IMR-90 (cell line): ENCODE measurements around the gene RAB1A. TPM values are rescaled to one million over a fixed set of nuclear protein-coding genes. Genes with fewer than 3 reads are reported as not detected.

Experiments
- ATAC-seq: fragments of 200-7000 bp; cut with Tn5 transposase; 2 replicates; pipeline ENCODE4 v1.9.1; 2020; ENCODE audit warnings: low read depth, mild to moderate bottlenecking, moderate library complexity
- BruUV-seq: library from RNA; stranded (reverse); fragments of 400-500 nt; replicated peaks from 2 replicates; lab custom pipeline; 2021; lab: Mats Ljungman, UMichigan
- CTCF ChIA-PET: fragments of 300-600 bp; formaldehyde crosslinking; extraction: SDS; loops from one replicate; lab custom pipeline; 2021; ENCODE audit warnings: antibody characterized with exemption; lab: Yijun Ruan, JAX
- POLR2A ChIA-PET: fragments of 300-600 bp; sonication (Branson Sonifier 250); formaldehyde crosslinking; loops from one replicate; lab custom pipeline; 2022; ENCODE audit warnings: antibody characterized with exemption; ENCODE audit not compliant: unreplicated experiment; lab: Charles Lee
- DNase-seq: peaks from one replicate; pipeline ENCODE4 v3.0.0; 2013
- H2AFZ ChIP-seq: replicated peaks from 2 replicates; pipeline ENCODE3; 2013; ENCODE audit warnings: low read length, mild to moderate bottlenecking; ENCODE audit not compliant: poor library complexity
- H2AK5ac ChIP-seq: 2 replicates; pipeline ENCODE4 v1.6.1; 2013; ENCODE audit warnings: low read depth, low read length, inconsistent platforms
- H2AK9ac ChIP-seq: replicated peaks from 2 replicates; pipeline ENCODE3; 2013; ENCODE audit warnings: mild to moderate bottlenecking, low read depth, low read length, moderate library complexity; ENCODE audit not compliant: poor library complexity
- H2BK120ac ChIP-seq: 2 replicates; pipeline ENCODE4 v1.6.1; 2013; ENCODE audit warnings: low read depth, low read length, inconsistent platforms
- H2BK15ac ChIP-seq: 3 replicates; pipeline ENCODE4 v1.6.1; 2013; ENCODE audit warnings: low read depth, low read length, inconsistent platforms
- H2BK20ac ChIP-seq: 2 replicates; pipeline ENCODE4 v1.6.1; 2013; ENCODE audit warnings: low read depth, mild to moderate bottlenecking, inconsistent platforms, low read length, moderate library complexity
- H2BK5ac ChIP-seq: 2 replicates; pipeline ENCODE4 v1.6.1; 2013; ENCODE audit warnings: mild to moderate bottlenecking, low read depth, low read length, inconsistent platforms; ENCODE audit not compliant: poor library complexity, severe bottlenecking
- H3K14ac ChIP-seq: replicated peaks from 2 replicates; pipeline ENCODE4 v1.6.1; 2013; ENCODE audit warnings: low read depth, low read length, inconsistent platforms
- H3K18ac ChIP-seq: 2 replicates; pipeline ENCODE4 v1.6.1; 2013; ENCODE audit warnings: low read depth, low read length, control low read depth
- H3K23ac ChIP-seq: 2 replicates; pipeline ENCODE4 v1.6.1; 2013; ENCODE audit warnings: low read depth, low read length, inconsistent platforms
- H3K27ac ChIP-seq: 2 replicates; pipeline ENCODE4 v1.5.1; 2013; ENCODE audit warnings: mild to moderate bottlenecking, control low read depth, low read length; ENCODE audit not compliant: insufficient read depth
- H3K27me3 ChIP-seq: 2 replicates; pipeline ENCODE4 v1.6.1; 2013; ENCODE audit warnings: low read length; ENCODE audit not compliant: control insufficient read depth, insufficient read depth
- H3K36me3 ChIP-seq: 2 replicates; pipeline ENCODE4 v1.6.1; 2013; ENCODE audit warnings: low read length, mixed read lengths; ENCODE audit not compliant: control insufficient read depth, insufficient read depth
- H3K4ac ChIP-seq: 2 replicates; pipeline ENCODE4 v1.6.1; 2013; ENCODE audit warnings: low read depth, low read length, inconsistent platforms
- H3K4me1 ChIP-seq: 2 replicates; pipeline ENCODE4 v1.6.1; 2013; ENCODE audit warnings: low read length, mixed read lengths; ENCODE audit not compliant: control insufficient read depth, insufficient read depth
- H3K4me2 ChIP-seq: 2 replicates; pipeline ENCODE4 v1.6.1; 2013; ENCODE audit warnings: low read depth, mild to moderate bottlenecking, control low read depth, low read length, moderate library complexity
- H3K4me3 ChIP-seq: 2 replicates; pipeline ENCODE4 v1.5.1; 2013; ENCODE audit warnings: low read depth, mild to moderate bottlenecking, control low read depth, low read length, moderate library complexity; ENCODE audit not compliant: insufficient read depth
- H3K56ac ChIP-seq: 2 replicates; pipeline ENCODE4 v1.6.1; 2013; ENCODE audit warnings: low read length, inconsistent platforms; ENCODE audit not compliant: insufficient read depth; ENCODE audit errors: extremely low read depth
- H3K79me1 ChIP-seq, 2 experiments: 2 replicates each; pipeline ENCODE4 v1.6.1; 2013; ENCODE audit warnings: low read length in 2 of 2, inconsistent platforms in 1 of 2, low read depth in 1 of 2
- H3K9ac ChIP-seq: 2 replicates; pipeline ENCODE4 v1.6.1; 2013; ENCODE audit warnings: low read depth, low read length, control low read depth
- H3K9me1 ChIP-seq: 2 replicates; pipeline ENCODE4 v1.6.1; 2013; ENCODE audit warnings: low read length, inconsistent platforms; ENCODE audit not compliant: insufficient read depth
- H3K9me3 ChIP-seq: 2 replicates; pipeline ENCODE4 v1.6.1; 2013; ENCODE audit warnings: low read length; ENCODE audit not compliant: control insufficient read depth, insufficient read depth
- H4K20me1 ChIP-seq: 2 replicates; pipeline ENCODE4 v1.6.1; 2013; ENCODE audit warnings: low read length, inconsistent platforms; ENCODE audit not compliant: insufficient read depth
- H4K5ac ChIP-seq: 2 replicates; pipeline ENCODE4 v1.6.1; 2013; ENCODE audit warnings: mild to moderate bottlenecking, low read depth, low read length, control low read depth
- H4K8ac ChIP-seq, 2 experiments: 2 replicates each; pipeline ENCODE4 v1.6.1; 2013; ENCODE audit warnings: low read depth in 2 of 2, low read length in 2 of 2, control low read depth in 1 of 2, inconsistent platforms in 1 of 2
- H4K91ac ChIP-seq: 2 replicates; pipeline ENCODE4 v1.6.1; 2013; ENCODE audit warnings: low read depth, low read length, inconsistent platforms; ENCODE audit not compliant: insufficient read depth
- BHLHE40 ChIP-seq: fragments of 150-350 bp; IDR thresholded peaks from 2 replicates; pipeline ENCODE4 v1.6.1; 2016; ENCODE audit warnings: mild to moderate bottlenecking, low read depth, low read length
- CEBPB ChIP-seq: IDR thresholded peaks from 2 replicates; pipeline ENCODE4 v1.6.1; 2012; ENCODE audit warnings: low read depth, low read length, improper control_type of control experiment
- CHD1 ChIP-seq: IDR thresholded peaks from 2 replicates; pipeline ENCODE4 v1.6.1; 2012; ENCODE audit warnings: low read depth, low read length, improper control_type of control experiment
- ELK1 ChIP-seq: fragments of 150-350 bp; IDR thresholded peaks from 2 replicates; pipeline ENCODE4 v1.6.1; 2016; ENCODE audit warnings: low read depth, mild to moderate bottlenecking, low read length, moderate library complexity, borderline replicate concordance
- FOS ChIP-seq: fragments of 150-350 bp; IDR thresholded peaks from 2 replicates; pipeline ENCODE4 v1.6.1; 2016; ENCODE audit warnings: low read depth, low read length
- MAFK ChIP-seq: IDR thresholded peaks from 2 replicates; pipeline ENCODE4 v1.6.1; 2012; ENCODE audit warnings: low read depth, low read length, improper control_type of control experiment
- MAZ ChIP-seq: IDR thresholded peaks from 2 replicates; pipeline ENCODE4 v1.6.1; 2012; ENCODE audit warnings: low read depth, mild to moderate bottlenecking, low read length, improper control_type of control experiment, moderate library complexity, borderline replicate concordance
- MXI1 ChIP-seq: IDR thresholded peaks from 2 replicates; pipeline ENCODE4 v1.6.1; 2012; ENCODE audit warnings: low read depth, mild to moderate bottlenecking, low read length, moderate library complexity, borderline replicate concordance
- NFE2L2 ChIP-seq: fragments of 150-350 bp; IDR thresholded peaks from 2 replicates; pipeline ENCODE4 v1.6.1; 2016; ENCODE audit warnings: low read depth, mild to moderate bottlenecking, low read length
- RAD21 ChIP-seq: IDR thresholded peaks from 2 replicates; pipeline ENCODE4 v1.6.1; 2012; ENCODE audit warnings: low read length, improper control_type of control experiment
- RCOR1 ChIP-seq: IDR thresholded peaks from 2 replicates; pipeline ENCODE4 v1.6.1; 2012; ENCODE audit warnings: mild to moderate bottlenecking, low read length, improper control_type of control experiment; ENCODE audit not compliant: insufficient replicate concordance
- RFX5 ChIP-seq: IDR thresholded peaks from 2 replicates; pipeline ENCODE4 v1.8.0; 2012; ENCODE audit warnings: low read depth, mild to moderate bottlenecking, low read length, moderate library complexity
- SMC3 ChIP-seq: fragments of 150-350 bp; IDR thresholded peaks from 2 replicates; pipeline ENCODE4 v1.6.1; 2016; ENCODE audit warnings: low read depth, mild to moderate bottlenecking, antibody characterized with exemption, low read length, moderate library complexity
- WGBS, 2 experiments: methylation state at CpG; one replicate each; pipeline versions ENCODE4 v1.1.5 to v1.1.7; 2013; ENCODE audit warnings: missing lambda C conversion rate in 2 of 2; ENCODE audit not compliant: insufficient read length in 1 of 2; ENCODE audit errors: extremely low coverage in 2 of 2; 5-methylcytosine and 5-hydroxymethylcytosine counted together
- dilution Hi-C: fragments of 300-500 bp; cut with HindIII; formaldehyde crosslinking; loops from one replicate; pipeline ENCODE4 v1.14.3; 2018; ENCODE audit warnings: low sequenced_read_pairs; ENCODE audit not compliant: unreplicated experiment
- in situ Hi-C: fragments of 300-500 bp; cut with MboI; formaldehyde crosslinking; loops from 3 replicates; pipeline ENCODE4 v1.14.3; 2019; ENCODE audit warnings: low sequenced_read_pairs, inconsistent platforms, mixed read lengths
- intact Hi-C: fragments of 100-400 bp; cut with micrococcal nuclease; formaldehyde crosslinking; loops from 2 replicates; pipeline ENCODE4 v1.10.0; 2022
- polyA plus RNA-seq, 3 experiments: library from polyadenylated mRNA; depleted of rRNA; stranded (reverse); fragments of >200 nt; gene quantifications; 2 replicates each; pipeline ENCODE4 v1.2.3, GENCODE V29; 2012; ENCODE audit warnings: low replicate concordance in 1 of 3
- total RNA-seq: library from RNA; depleted of rRNA; stranded (reverse); fragments of >200 nt; gene quantifications from 2 replicates; pipeline ENCODE4 v1.2.3, GENCODE V29; 2012
- TF ChIP-seq, protein P1 (sequence below): fragments of 150-350 bp; IDR thresholded peaks from 2 replicates; pipeline ENCODE4 v1.6.1; 2017; ENCODE audit warnings: mild to moderate bottlenecking, antibody characterized with exemption, low read length, low read depth

Gene RAB1A
- total and polyA plus RNA-seq, 2 of the 4 experiments (the other 2 are of a cell fraction) = 114 to 169 TPM

DNA sequence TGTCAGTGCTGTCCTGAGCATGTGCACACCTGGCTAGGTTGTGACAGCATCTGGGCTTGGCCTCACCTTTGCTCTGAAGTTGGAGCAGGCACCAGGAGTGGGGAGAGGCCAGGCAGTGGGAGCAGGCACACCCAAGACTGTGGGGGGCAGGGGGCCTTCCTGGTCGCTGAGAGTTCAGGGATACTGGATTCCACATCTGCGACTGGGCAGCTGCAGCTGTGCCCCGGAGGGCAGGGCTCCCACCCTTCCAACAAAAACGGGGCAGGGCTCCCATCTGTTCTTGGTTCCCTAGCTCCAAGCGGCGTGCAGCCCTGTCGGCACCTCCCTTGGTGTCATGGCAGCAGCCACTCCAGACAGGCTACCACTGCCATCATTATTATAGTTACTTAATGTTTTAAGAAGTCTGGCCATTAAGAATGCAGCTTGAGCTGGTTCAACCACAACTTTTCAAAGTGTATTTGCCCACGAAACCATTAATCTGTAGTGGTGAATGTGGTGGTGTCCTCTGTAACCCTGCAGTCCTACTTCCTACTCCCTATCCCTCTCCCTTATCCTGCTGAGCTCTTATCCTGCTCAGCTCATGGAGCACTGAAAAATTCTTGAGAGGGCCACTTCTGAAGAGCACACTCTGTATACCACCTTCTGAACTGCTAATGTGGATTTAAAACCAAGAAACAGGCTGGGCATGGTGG lies 48.0 kb upstream of the RAB1A start:
- H3K14ac ChIP-seq = no peak overlapping the region
- no peak overlapping the region for H3K4ac ChIP-seq
- no peak overlapping the region for H2AK5ac ChIP-seq
- H4K20me1 ChIP-seq = no peaks in the 10 kb centered on the region
- 20% methylated on average over 1 of the region's 8 CpGs; no CpG with 5 or more reads in 1 of the 2 experiments for WGBS, 2 experiments
- DNase-seq = no peak
- H3K36me3 ChIP-seq = no peaks in the 10 kb centered on the region
- H3K9me3 ChIP-seq = no peaks in the 10 kb centered on the region
- H4K8ac ChIP-seq = no peak overlapping the region
- no peak overlapping the region for H2BK120ac ChIP-seq
- no peak overlapping the region for H3K4me2 ChIP-seq
- H4K5ac ChIP-seq = no peak overlapping the region
- H2AK9ac ChIP-seq = no peak overlapping the region
- no peak overlapping the region for H2BK15ac ChIP-seq
- no peak overlapping the region for H3K4me3 ChIP-seq
- no peaks in the 10 kb centered on the region; the same call in 1 of the 2 replicates for H3K4me1 ChIP-seq
- H3K27me3 ChIP-seq = peaks cover 9% of the 10 kb centered on the region
- dilution Hi-C loops (no loop called here), intact Hi-C loops (no loop called here), in situ Hi-C loops (no loop called here)
- H2BK20ac ChIP-seq = no peak overlapping the region
- no peak overlapping the region for H3K56ac ChIP-seq
- no peak overlapping the region for H3K18ac ChIP-seq
- no TSS peak for BruUV-seq
- H2AFZ ChIP-seq = peak overlapping the region; percentile 67
- no peak overlapping the region for H4K91ac ChIP-seq
- CTCF ChIA-PET = interaction anchor here (1.2 to 2.0 kb wide), 2 partner anchors 9 kb away, joined by 4 to 5 read pairs; no protein-coding TSS in a partner anchor
- POLR2A ChIA-PET = interaction anchor here (0.5 kb wide), 1 partner anchor 16 kb away, joined by 3 read pairs; no protein-coding TSS in a partner anchor
- no peak overlapping the region for H3K9ac ChIP-seq
- no peaks in the 10 kb centered on the region for H3K79me1 ChIP-seq
- no peaks in the 10 kb centered on the region; the same call in 1 of the 2 replicates for H3K9me1 ChIP-seq
- ATAC-seq = no peak; the same call in 1 of the 2 replicates
- no peak overlapping the region; the same call in 1 of the 2 replicates for H3K23ac ChIP-seq
- no peak overlapping the region for H2BK5ac ChIP-seq
- no peak overlapping the region for H3K27ac ChIP-seq
- TF ChIP-seq BHLHE40 (no peak), MAFK (no peak), RFX5 (no peak), FOS (no peak), MAZ (no peak), RAD21 (no peak), MXI1 (no peak), CHD1 (no peak), NFE2L2 (no peak), RCOR1 (no peak), SMC3 (no peak), ELK1 (no peak), CEBPB (no peak)
- TF ChIP-seq, protein P1, sequence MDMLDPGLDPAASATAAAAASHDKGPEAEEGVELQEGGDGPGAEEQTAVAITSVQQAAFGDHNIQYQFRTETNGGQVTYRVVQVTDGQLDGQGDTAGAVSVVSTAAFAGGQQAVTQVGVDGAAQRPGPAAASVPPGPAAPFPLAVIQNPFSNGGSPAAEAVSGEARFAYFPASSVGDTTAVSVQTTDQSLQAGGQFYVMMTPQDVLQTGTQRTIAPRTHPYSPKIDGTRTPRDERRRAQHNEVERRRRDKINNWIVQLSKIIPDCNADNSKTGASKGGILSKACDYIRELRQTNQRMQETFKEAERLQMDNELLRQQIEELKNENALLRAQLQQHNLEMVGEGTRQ = no peak
